IMR-90 (cell line): ENCODE results near the gene STAT4. TPM values are rescaled to one million over a fixed set of nuclear protein-coding genes. Genes with fewer than 3 reads are reported as not detected.

Experiments used
- ATAC-seq: fragments of 200-7000 bp; cut with Tn5 transposase; 2 replicates; pipeline ENCODE4 v1.9.1; 2020; ENCODE audit warnings: low read depth, mild to moderate bottlenecking, moderate library complexity
- BruUV-seq: library from RNA; stranded (reverse); fragments of 400-500 nt; replicated peaks from 2 replicates; lab custom pipeline; 2021; lab: Mats Ljungman, UMichigan
- CTCF ChIA-PET: fragments of 300-600 bp; formaldehyde crosslinking; extraction: SDS; loops from one replicate; lab custom pipeline; 2021; ENCODE audit warnings: antibody characterized with exemption; lab: Yijun Ruan, JAX
- POLR2A ChIA-PET: fragments of 300-600 bp; sonication (Branson Sonifier 250); formaldehyde crosslinking; loops from one replicate; lab custom pipeline; 2022; ENCODE audit warnings: antibody characterized with exemption; ENCODE audit not compliant: unreplicated experiment; lab: Charles Lee
- DNase-seq: peaks from one replicate; pipeline ENCODE4 v3.0.0; 2013
- H2AFZ ChIP-seq: replicated peaks from 2 replicates; pipeline ENCODE3; 2013; ENCODE audit warnings: low read length, mild to moderate bottlenecking; ENCODE audit not compliant: poor library complexity
- H2AK5ac ChIP-seq: 2 replicates; pipeline ENCODE4 v1.6.1; 2013; ENCODE audit warnings: low read depth, low read length, inconsistent platforms
- H2AK9ac ChIP-seq: replicated peaks from 2 replicates; pipeline ENCODE3; 2013; ENCODE audit warnings: mild to moderate bottlenecking, low read depth, low read length, moderate library complexity; ENCODE audit not compliant: poor library complexity
- H2BK120ac ChIP-seq: 2 replicates; pipeline ENCODE4 v1.6.1; 2013; ENCODE audit warnings: low read depth, low read length, inconsistent platforms
- H2BK15ac ChIP-seq: 3 replicates; pipeline ENCODE4 v1.6.1; 2013; ENCODE audit warnings: low read depth, low read length, inconsistent platforms
- H2BK20ac ChIP-seq: 2 replicates; pipeline ENCODE4 v1.6.1; 2013; ENCODE audit warnings: low read depth, mild to moderate bottlenecking, inconsistent platforms, low read length, moderate library complexity
- H2BK5ac ChIP-seq: 2 replicates; pipeline ENCODE4 v1.6.1; 2013; ENCODE audit warnings: mild to moderate bottlenecking, low read depth, low read length, inconsistent platforms; ENCODE audit not compliant: poor library complexity, severe bottlenecking
- H3K14ac ChIP-seq: replicated peaks from 2 replicates; pipeline ENCODE4 v1.6.1; 2013; ENCODE audit warnings: low read depth, low read length, inconsistent platforms
- H3K18ac ChIP-seq: 2 replicates; pipeline ENCODE4 v1.6.1; 2013; ENCODE audit warnings: low read depth, low read length, control low read depth
- H3K23ac ChIP-seq: 2 replicates; pipeline ENCODE4 v1.6.1; 2013; ENCODE audit warnings: low read depth, low read length, inconsistent platforms
- H3K27ac ChIP-seq: 2 replicates; pipeline ENCODE4 v1.5.1; 2013; ENCODE audit warnings: mild to moderate bottlenecking, control low read depth, low read length; ENCODE audit not compliant: insufficient read depth
- H3K27me3 ChIP-seq: 2 replicates; pipeline ENCODE4 v1.6.1; 2013; ENCODE audit warnings: low read length; ENCODE audit not compliant: control insufficient read depth, insufficient read depth
- H3K36me3 ChIP-seq: 2 replicates; pipeline ENCODE4 v1.6.1; 2013; ENCODE audit warnings: low read length, mixed read lengths; ENCODE audit not compliant: control insufficient read depth, insufficient read depth
- H3K4ac ChIP-seq: 2 replicates; pipeline ENCODE4 v1.6.1; 2013; ENCODE audit warnings: low read depth, low read length, inconsistent platforms
- H3K4me1 ChIP-seq: 2 replicates; pipeline ENCODE4 v1.6.1; 2013; ENCODE audit warnings: low read length, mixed read lengths; ENCODE audit not compliant: control insufficient read depth, insufficient read depth
- H3K4me2 ChIP-seq: 2 replicates; pipeline ENCODE4 v1.6.1; 2013; ENCODE audit warnings: low read depth, mild to moderate bottlenecking, control low read depth, low read length, moderate library complexity
- H3K4me3 ChIP-seq: 2 replicates; pipeline ENCODE4 v1.5.1; 2013; ENCODE audit warnings: low read depth, mild to moderate bottlenecking, control low read depth, low read length, moderate library complexity; ENCODE audit not compliant: insufficient read depth
- H3K56ac ChIP-seq: 2 replicates; pipeline ENCODE4 v1.6.1; 2013; ENCODE audit warnings: low read length, inconsistent platforms; ENCODE audit not compliant: insufficient read depth; ENCODE audit errors: extremely low read depth
- H3K79me1 ChIP-seq, 2 experiments: 2 replicates each; pipeline ENCODE4 v1.6.1; 2013; ENCODE audit warnings: low read length in 2 of 2, inconsistent platforms in 1 of 2, low read depth in 1 of 2
- H3K9ac ChIP-seq: 2 replicates; pipeline ENCODE4 v1.6.1; 2013; ENCODE audit warnings: low read depth, low read length, control low read depth
- H3K9me1 ChIP-seq: 2 replicates; pipeline ENCODE4 v1.6.1; 2013; ENCODE audit warnings: low read length, inconsistent platforms; ENCODE audit not compliant: insufficient read depth
- H3K9me3 ChIP-seq: 2 replicates; pipeline ENCODE4 v1.6.1; 2013; ENCODE audit warnings: low read length; ENCODE audit not compliant: control insufficient read depth, insufficient read depth
- H4K20me1 ChIP-seq: 2 replicates; pipeline ENCODE4 v1.6.1; 2013; ENCODE audit warnings: low read length, inconsistent platforms; ENCODE audit not compliant: insufficient read depth
- H4K5ac ChIP-seq: 2 replicates; pipeline ENCODE4 v1.6.1; 2013; ENCODE audit warnings: mild to moderate bottlenecking, low read depth, low read length, control low read depth
- H4K8ac ChIP-seq, 2 experiments: 2 replicates each; pipeline ENCODE4 v1.6.1; 2013; ENCODE audit warnings: low read depth in 2 of 2, low read length in 2 of 2, control low read depth in 1 of 2, inconsistent platforms in 1 of 2
- H4K91ac ChIP-seq: 2 replicates; pipeline ENCODE4 v1.6.1; 2013; ENCODE audit warnings: low read depth, low read length, inconsistent platforms; ENCODE audit not compliant: insufficient read depth
- CEBPB ChIP-seq: IDR thresholded peaks from 2 replicates; pipeline ENCODE4 v1.6.1; 2012; ENCODE audit warnings: low read depth, low read length, improper control_type of control experiment
- CHD1 ChIP-seq: IDR thresholded peaks from 2 replicates; pipeline ENCODE4 v1.6.1; 2012; ENCODE audit warnings: low read depth, low read length, improper control_type of control experiment
- CTCF ChIP-seq: conservative IDR thresholded peaks from 2 replicates; pipeline ENCODE4 v1.5.1; 2012; ENCODE audit warnings: mild to moderate bottlenecking, low read depth, low read length, improper control_type of control experiment
- FOS ChIP-seq: fragments of 150-350 bp; IDR thresholded peaks from 2 replicates; pipeline ENCODE4 v1.6.1; 2016; ENCODE audit warnings: low read depth, low read length
- MAFK ChIP-seq: IDR thresholded peaks from 2 replicates; pipeline ENCODE4 v1.6.1; 2012; ENCODE audit warnings: low read depth, low read length, improper control_type of control experiment
- MXI1 ChIP-seq: IDR thresholded peaks from 2 replicates; pipeline ENCODE4 v1.6.1; 2012; ENCODE audit warnings: low read depth, mild to moderate bottlenecking, low read length, moderate library complexity, borderline replicate concordance
- NFE2L2 ChIP-seq: fragments of 150-350 bp; IDR thresholded peaks from 2 replicates; pipeline ENCODE4 v1.6.1; 2016; ENCODE audit warnings: low read depth, mild to moderate bottlenecking, low read length
- POLR2A ChIP-seq: IDR thresholded peaks from 2 replicates; pipeline ENCODE4 v1.6.1; 2012; ENCODE audit warnings: mild to moderate bottlenecking, low read depth, low read length
- RAD21 ChIP-seq: IDR thresholded peaks from 2 replicates; pipeline ENCODE4 v1.6.1; 2012; ENCODE audit warnings: low read length, improper control_type of control experiment
- RCOR1 ChIP-seq: IDR thresholded peaks from 2 replicates; pipeline ENCODE4 v1.6.1; 2012; ENCODE audit warnings: mild to moderate bottlenecking, low read length, improper control_type of control experiment; ENCODE audit not compliant: insufficient replicate concordance
- RFX5 ChIP-seq: IDR thresholded peaks from 2 replicates; pipeline ENCODE4 v1.8.0; 2012; ENCODE audit warnings: low read depth, mild to moderate bottlenecking, low read length, moderate library complexity
- SMC3 ChIP-seq: fragments of 150-350 bp; IDR thresholded peaks from 2 replicates; pipeline ENCODE4 v1.6.1; 2016; ENCODE audit warnings: low read depth, mild to moderate bottlenecking, antibody characterized with exemption, low read length, moderate library complexity
- WGBS, 2 experiments: methylation state at CpG; one replicate each; pipeline versions ENCODE4 v1.1.5 to v1.1.7; 2013; ENCODE audit warnings: missing lambda C conversion rate in 2 of 2; ENCODE audit not compliant: insufficient read length in 1 of 2; ENCODE audit errors: extremely low coverage in 2 of 2; 5-methylcytosine and 5-hydroxymethylcytosine counted together
- dilution Hi-C: fragments of 300-500 bp; cut with HindIII; formaldehyde crosslinking; loops from one replicate; pipeline ENCODE4 v1.14.3; 2018; ENCODE audit warnings: low sequenced_read_pairs; ENCODE audit not compliant: unreplicated experiment
- in situ Hi-C: fragments of 300-500 bp; cut with MboI; formaldehyde crosslinking; loops from 3 replicates; pipeline ENCODE4 v1.14.3; 2019; ENCODE audit warnings: low sequenced_read_pairs, inconsistent platforms, mixed read lengths
- intact Hi-C: fragments of 100-400 bp; cut with micrococcal nuclease; formaldehyde crosslinking; loops from 2 replicates; pipeline ENCODE4 v1.10.0; 2022
- polyA plus RNA-seq, 3 experiments: library from polyadenylated mRNA; depleted of rRNA; stranded (reverse); fragments of >200 nt; gene quantifications; 2 replicates each; pipeline ENCODE4 v1.2.3, GENCODE V29; 2012; ENCODE audit warnings: low replicate concordance in 1 of 3
- total RNA-seq: library from RNA; depleted of rRNA; stranded (reverse); fragments of >200 nt; gene quantifications from 2 replicates; pipeline ENCODE4 v1.2.3, GENCODE V29; 2012
- TF ChIP-seq, protein P1 (sequence below): fragments of 150-350 bp; IDR thresholded peaks from 2 replicates; pipeline ENCODE4 v1.6.1; 2016; ENCODE audit warnings: low read depth, mild to moderate bottlenecking, low read length, moderate library complexity, borderline replicate concordance

Gene STAT4
- total and polyA plus RNA-seq, 2 of the 4 experiments (the other 2 are of a cell fraction) = 0.36 to 0.48 TPM

DNA sequence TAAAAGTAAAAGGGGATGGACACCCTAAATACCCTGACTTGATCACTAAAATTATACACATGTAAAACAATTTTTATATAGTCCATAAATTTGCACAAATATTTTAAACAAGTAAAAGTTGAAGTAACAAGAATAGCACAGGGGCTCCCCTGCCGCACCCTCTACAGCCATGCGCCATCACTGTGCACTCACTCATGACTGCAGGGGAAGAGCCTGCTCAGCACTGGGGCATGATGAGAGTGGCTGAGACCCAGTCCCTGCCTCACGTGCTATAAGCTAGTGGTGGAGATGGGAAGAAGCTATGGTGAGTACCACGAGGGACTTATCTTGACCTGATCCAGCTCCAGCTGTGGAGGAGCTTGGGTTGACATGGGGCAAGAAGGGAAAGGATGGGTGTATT is 47.5 kb upstream of the STAT4 start (continued):
- TF ChIP-seq MXI1 (no peak), RFX5 (no peak), CHD1 (no peak), NFE2L2 (no peak), RCOR1 (no peak), MAFK (no peak), RAD21 (no peak), POLR2A (no peak)

DNA sequence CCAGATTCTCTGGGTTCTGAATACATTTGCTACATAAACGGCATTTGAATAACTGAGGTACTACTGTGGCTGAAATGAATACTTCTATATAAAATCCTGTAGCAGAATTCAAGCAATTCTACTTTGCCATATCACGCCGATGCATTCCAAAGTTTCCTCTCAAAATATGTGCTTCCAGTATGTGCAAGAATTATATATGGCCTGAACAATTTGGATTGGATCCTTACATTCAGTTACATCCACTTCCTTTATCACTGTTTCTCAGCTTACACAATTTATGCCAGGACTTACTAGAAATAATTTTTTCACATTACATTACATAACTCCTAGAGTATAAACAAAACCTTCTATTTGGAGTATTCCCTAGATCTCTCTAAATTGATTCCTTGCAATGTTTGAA is 46.3 kb upstream of the STAT4 start:
- Histone ChIP-seq H2AK9ac (no peak overlapping the region), H3K4ac (no peak overlapping the region), H3K9me3 (no peaks in the 10 kb centered on the region), H2BK15ac (no peak overlapping the region), H3K23ac (no peak overlapping the region), H3K4me3 (no peak overlapping the region), H3K9me1 (no peaks in the 10 kb centered on the region), H2BK20ac (no peak overlapping the region), H2BK5ac (no peak overlapping the region), H4K91ac (no peak overlapping the region), H3K9ac (no peak overlapping the region), H3K18ac (no peak overlapping the region), H2BK120ac (no peak overlapping the region), H3K56ac (no peak overlapping the region; the same call in 1 of the 2 replicates), H3K79me1 (no peaks in the 10 kb centered on the region; a peak in 1 of 4 replicates), H3K27ac (no peak overlapping the region), H3K36me3 (no peaks in the 10 kb centered on the region), H3K4me2 (no peak overlapping the region), H2AK5ac (no peak overlapping the region), H3K14ac (no peak overlapping the region), H3K4me1 (peaks cover 5% of the 10 kb centered on the region; the same call in 1 of the 2 replicates), H4K20me1 (no peaks in the 10 kb centered on the region), H3K27me3 (no peaks in the 10 kb centered on the region), H2AFZ (no peak overlapping the region), H4K8ac (no peak overlapping the region), H4K5ac (no peak overlapping the region)
- POLR2A ChIA-PET = no interaction called here
- TF ChIP-seq CEBPB (no peak), NFE2L2 (no peak), RFX5 (no peak), SMC3 (no peak), FOS (no peak), CHD1 (no peak), RAD21 (no peak), MXI1 (no peak), RCOR1 (no peak), CTCF (no peak), POLR2A (no peak)
- TF ChIP-seq, protein P1, sequence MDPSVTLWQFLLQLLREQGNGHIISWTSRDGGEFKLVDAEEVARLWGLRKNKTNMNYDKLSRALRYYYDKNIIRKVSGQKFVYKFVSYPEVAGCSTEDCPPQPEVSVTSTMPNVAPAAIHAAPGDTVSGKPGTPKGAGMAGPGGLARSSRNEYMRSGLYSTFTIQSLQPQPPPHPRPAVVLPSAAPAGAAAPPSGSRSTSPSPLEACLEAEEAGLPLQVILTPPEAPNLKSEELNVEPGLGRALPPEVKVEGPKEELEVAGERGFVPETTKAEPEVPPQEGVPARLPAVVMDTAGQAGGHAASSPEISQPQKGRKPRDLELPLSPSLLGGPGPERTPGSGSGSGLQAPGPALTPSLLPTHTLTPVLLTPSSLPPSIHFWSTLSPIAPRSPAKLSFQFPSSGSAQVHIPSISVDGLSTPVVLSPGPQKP = no peak
- BruUV-seq = no TSS peak
- intact Hi-C loops (no loop called here), in situ Hi-C loops (no loop called here), dilution Hi-C loops (no loop called here)
- CTCF ChIA-PET = interaction anchor here (1.3 kb wide), 1 partner anchor 32 kb away, joined by 5 read pairs; no protein-coding TSS in a partner anchor
- WGBS, 2 experiments = no CpG with 5 or more reads among the region's 3 CpGs
- DNase-seq (no peak), ATAC-seq (0 out of 2 replicates have a peak, but pooled peaks have one; percentile 21)
